RWPE1 (cell line): ENCODE data around the gene FBXO17.

Experiments
- CTCF ChIA-PET: fragments of 350-600 bp; sonication (Branson Sonifier 250); formaldehyde crosslinking; extraction: SDS; loops from one replicate; lab custom pipeline; 2021; lab: Yijun Ruan, JAX
- POLR2A ChIA-PET: fragments of 400-600 bp; formaldehyde crosslinking; extraction: SDS; loops from one replicate; lab custom pipeline; 2020; ENCODE audit warnings: antibody characterized with exemption; ENCODE audit not compliant: low non-redundant PET; lab: Yijun Ruan, JAX
- DNase-seq: peaks from one replicate; pipeline ENCODE4 v3.0.0; 2012; ENCODE audit warnings: low spot score
- H3K27ac ChIP-seq: fragments of 450-650 bp; 2 replicates; pipeline ENCODE4 v1.5.1; 2017
- CTCF ChIP-seq: fragments of 450-650 bp; conservative IDR thresholded peaks from 2 replicates; pipeline ENCODE4 v1.5.1; 2017; ENCODE audit warnings: low read depth, mild to moderate bottlenecking

The FBXO17 gene

GRCh38 chr19:38900743-38901190 lies 74.8 kb downstream of the FBXO17 start:
- TF ChIP-seq CTCF: no peak
- POLR2A ChIA-PET: no interaction called here

DNA sequence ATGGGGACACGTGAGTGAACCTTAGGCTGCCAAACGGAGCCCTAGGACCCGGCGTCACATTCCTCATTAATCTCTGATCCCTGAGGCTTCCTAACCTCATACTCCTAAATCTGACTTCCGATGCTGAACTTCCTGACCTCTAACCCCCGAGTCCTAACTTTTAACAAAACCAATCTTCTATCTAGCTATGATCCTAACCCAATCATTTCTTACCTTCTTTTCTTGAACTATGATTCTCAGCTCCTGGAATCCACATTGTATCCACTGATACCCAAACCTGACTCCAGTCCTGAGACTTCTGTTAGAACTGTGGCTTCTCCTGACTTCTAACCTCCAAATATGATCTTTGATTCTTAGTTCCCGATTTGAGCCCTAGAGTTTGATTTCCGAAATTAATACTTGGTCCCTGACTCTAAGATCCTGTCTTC lies 75.3 kb downstream of the FBXO17 start:
- TF ChIP-seq CTCF: no peak
- ChIA-PET CTCF (interaction anchor here (1.1 kb wide), 1 partner anchor 29 kb away, joined by 7 read pairs; no protein-coding TSS in a partner anchor), POLR2A (no interaction called here)
- peak; percentile 64 for DNase-seq
- peak overlapping the region; percentile 72 for H3K27ac ChIP-seq

More at GRCh38 chr19:38900743-38901190, 74.8 kb downstream of the FBXO17 start:
- CTCF ChIA-PET: interaction anchor here (0.6 to 1.1 kb wide), 4 partner anchors 15 to 29 kb away, joined by 3 to 7 read pairs (median 4); no protein-coding TSS in a partner anchor
- DNase-seq: no peak
- H3K27ac ChIP-seq: no peak overlapping the region

GRCh38 chr19:38899447-38900201 lies 75.9 kb downstream of the FBXO17 start, which contains the start of the genes NFKBIB and SIRT2:
Gene NFKBIB (plus strand): TSS chr19:38899969. CDS start chr19:38900033, 64 bp downstream.
Gene SIRT2 (minus strand): TSS chr19:38899618. CDS start chr19:38899521, 97 bp downstream.
- H3K27ac ChIP-seq: peak within 1 kb of the TSS; percentile 72
- CTCF ChIA-PET: no interaction called here
- TF ChIP-seq CTCF: no peak
- POLR2A ChIA-PET: interaction anchor here (0.7 kb wide), 1 partner anchor 30 kb away, joined by 3 read pairs; no protein-coding TSS in a partner anchor
- peak; percentile 99 for DNase-seq

DNA sequence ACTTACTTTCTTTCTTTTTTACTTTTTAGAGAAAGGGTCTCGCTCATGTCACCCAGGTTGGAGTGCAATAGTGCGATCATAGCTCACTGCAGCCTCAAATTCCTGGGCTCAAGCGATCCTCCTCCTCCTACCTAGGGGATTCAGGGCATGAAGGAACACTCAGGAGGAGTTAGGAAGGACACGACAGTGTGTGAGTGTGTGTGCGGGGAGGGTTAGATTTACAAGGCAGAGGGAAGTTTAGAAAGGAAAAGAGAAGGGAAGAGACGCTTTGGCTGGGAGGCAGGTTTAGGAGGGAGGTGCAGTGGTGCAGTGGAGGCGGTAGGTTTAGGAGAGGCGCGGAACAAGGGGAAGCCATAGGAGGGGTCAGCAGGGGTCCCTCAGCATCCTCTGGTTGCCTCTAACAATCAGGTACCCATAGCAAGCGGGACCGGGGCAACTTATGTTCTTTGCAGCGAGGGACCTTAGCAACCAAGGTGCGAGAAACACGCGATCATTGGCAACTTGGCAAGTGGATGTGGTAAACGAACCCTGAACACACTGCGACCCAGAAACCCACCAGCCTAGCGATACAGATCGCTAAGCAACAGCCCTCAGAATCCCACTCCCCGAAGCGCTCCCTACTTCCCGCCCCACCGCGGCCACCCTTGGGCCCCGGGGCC lies 76.6 kb downstream of the FBXO17 start:
- no peak for TF ChIP-seq CTCF
- peak overlapping the region; percentile 72 for H3K27ac ChIP-seq
- DNase-seq: no peak
- CTCF ChIA-PET: no interaction called here
- POLR2A ChIA-PET: no interaction called here

- H3K27ac ChIP-seq: no peak overlapping the region; the same call in 1 of the 2 replicates
- POLR2A ChIA-PET: no interaction called here
- CTCF ChIA-PET: interaction anchor here (0.5 to 0.7 kb wide), 3 partner anchors 25 to 469 kb away, joined by 3 to 4 read pairs (median 3); no protein-coding TSS in a partner anchor
- no peak for TF ChIP-seq CTCF
- DNase-seq: no peak
Observed at GRCh38 chr19:38894968-38895367, 80.6 kb downstream of the FBXO17 start.

GRCh38 chr19:38893341-38893771 lies 82.2 kb downstream of the FBXO17 start:
- ChIA-PET CTCF (no interaction called here), POLR2A (no interaction called here)
- H3K27ac ChIP-seq: peak overlapping the region; percentile 9; the same call in 1 of the 2 replicates

More at GRCh38 chr19:38893341-38893771, 82.2 kb downstream of the FBXO17 start:
- no peak for TF ChIP-seq CTCF
- DNase-seq: no peak
